Measurements from ENCODE around the gene SLX9.

DNA sequence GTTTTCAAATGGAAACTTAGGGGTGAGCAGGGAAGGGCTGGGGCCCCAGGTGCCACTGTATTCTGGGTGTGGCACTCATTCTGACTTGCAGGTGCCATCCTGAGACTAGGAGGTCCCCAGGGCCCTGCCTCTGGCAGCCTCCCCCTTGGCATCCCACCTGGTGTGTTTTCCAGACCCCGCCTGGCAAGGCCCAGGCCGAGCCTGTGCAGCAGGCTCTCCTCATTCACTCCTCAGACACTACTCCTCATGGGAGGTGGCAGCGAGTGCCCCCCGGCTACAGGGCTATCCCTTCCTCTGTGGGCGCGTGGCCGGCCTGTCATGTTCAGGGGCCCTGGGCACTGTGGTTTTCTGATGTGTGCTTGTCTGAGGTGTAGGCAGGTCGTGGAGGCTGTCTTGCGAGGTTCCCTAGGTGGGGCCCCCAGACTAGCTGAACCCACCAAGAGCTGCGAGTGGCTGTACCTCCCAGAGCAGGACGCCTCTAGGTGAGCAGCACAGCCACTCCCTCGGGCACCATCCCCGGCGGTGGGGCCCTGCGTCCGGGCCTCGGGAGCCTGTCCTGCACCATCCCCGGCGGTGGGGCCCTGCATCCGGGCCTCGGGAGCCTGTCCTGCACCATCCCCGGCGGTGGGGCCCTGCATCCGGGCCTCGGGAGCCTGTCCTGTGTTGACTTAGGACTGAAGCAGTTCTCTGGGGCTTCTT lies 13.2 kb downstream of the SLX9 start:
- no peak for TF ChIP-seq TAF1 (IDR thresholded peaks at IDR 0.05; ENCODE audit: low read depth, low read length)
- TF ChIP-seq POLR2A (IDR thresholded peaks at IDR 0.05; ENCODE audit: low read depth, low read length), result no peak
- TF ChIP-seq POLR2AphosphoS5 (IDR thresholded peaks at IDR 0.05; ENCODE audit: low read depth, low read length), result no peak
- no peak for TF ChIP-seq POU2F2 (IDR thresholded peaks at IDR 0.05; ENCODE audit: low read depth, low read length)
- TF ChIP-seq SPI1 (IDR thresholded peaks at IDR 0.05; ENCODE audit: low read depth, low read length), result no peak
- no peak for TF ChIP-seq PAX5 (IDR thresholded peaks at IDR 0.05; ENCODE audit: insufficient read depth, low read length, severe bottlenecking)
